GM21576 (cell line): ENCODE measurements around the gene TRRAP.
"Not testable (repeated sequence)": the region's sequence is repeated elsewhere in the genome, so short reads cannot be mapped to it uniquely, and the experiment has no call there.

Experiments used
- ATAC-seq: cut with Tn5 transposase; IDR thresholded peaks from one replicate; pipeline ENCODE4 v1.9.1; 2021; ENCODE audit warnings: mild to moderate bottlenecking, moderate library complexity; ENCODE audit not compliant: unreplicated experiment

Gene TRRAP

DNA sequence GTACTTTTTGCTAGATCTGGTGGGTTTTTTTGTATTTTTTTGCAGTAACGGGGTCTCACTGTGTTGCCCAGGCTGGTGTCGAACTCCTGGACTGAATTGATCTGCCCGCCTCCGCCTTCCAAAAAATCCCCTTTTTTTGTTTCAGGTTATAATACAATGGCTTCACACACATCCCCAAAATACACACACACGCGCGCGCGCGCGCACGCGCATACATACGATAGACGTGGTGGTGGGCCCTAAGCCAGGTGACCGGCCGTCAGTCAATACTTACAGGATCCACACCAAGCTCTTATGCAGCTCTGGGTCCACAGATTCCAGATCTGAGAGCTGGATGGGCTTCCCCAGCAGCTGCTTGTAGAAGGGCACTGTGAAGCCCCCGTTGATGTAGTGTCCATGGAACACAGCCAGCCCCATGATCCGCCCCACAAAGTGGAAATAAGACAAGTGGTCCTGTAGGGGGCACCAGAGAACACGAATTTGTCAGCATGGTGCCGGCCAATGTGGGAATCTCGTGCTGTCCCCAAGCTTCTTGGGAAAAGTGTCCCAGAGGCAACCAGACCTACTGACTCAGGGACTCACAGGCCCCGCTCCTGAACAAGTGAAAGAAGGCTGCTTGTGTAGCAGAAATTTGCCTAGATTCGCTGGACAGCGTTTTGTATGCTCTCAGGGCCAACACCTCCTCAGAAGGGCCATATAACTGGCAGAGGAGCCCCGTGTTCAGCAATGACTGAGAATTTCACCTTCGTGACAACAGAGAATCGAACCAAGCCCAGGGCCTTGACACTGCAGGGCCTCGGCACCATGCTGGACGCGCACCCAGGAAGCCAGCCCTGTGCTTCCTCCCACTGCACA is 162.0 kb downstream of the TRRAP start:
- ATAC-seq: no peak

DNA sequence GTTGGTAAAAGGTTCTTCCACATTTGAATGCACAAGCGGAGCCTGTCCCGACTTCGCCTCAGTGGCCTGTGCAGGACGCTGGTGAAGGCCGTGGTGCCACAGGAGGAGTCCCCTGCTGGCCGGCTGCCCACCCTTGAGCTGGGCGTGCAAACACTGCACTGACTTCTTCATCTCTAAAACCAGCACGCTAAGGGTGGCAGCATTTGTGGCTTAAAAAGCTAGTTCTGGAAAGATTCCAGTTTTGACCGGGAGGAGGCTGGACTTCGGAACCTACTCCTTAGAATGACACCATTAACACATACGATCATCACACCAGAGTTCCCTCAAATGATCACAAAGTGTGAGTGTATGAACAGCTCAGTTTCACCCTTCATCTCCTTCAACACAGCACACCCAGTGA is 163.2 kb downstream of the TRRAP start:
- ATAC-seq: no peak

DNA sequence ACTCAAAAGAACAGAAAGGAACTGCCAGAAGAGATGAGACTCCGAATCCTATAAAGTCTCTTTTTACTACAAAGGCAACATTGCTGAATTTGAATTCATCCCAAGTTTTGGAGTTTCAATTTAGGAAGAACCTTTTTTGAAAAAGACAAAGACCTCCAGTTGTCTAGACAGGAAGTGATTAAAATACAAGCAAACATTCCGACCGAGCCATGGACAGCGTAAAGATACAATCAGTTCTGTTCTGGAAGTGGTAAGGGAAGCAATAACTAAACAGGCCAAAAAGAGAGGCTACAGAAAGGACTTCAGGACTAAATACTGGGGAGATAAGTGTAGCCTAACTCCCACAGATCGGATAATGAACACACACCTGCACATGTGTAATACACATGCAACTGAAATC is 164.6 kb downstream of the TRRAP start:
- ATAC-seq: no peak

DNA sequence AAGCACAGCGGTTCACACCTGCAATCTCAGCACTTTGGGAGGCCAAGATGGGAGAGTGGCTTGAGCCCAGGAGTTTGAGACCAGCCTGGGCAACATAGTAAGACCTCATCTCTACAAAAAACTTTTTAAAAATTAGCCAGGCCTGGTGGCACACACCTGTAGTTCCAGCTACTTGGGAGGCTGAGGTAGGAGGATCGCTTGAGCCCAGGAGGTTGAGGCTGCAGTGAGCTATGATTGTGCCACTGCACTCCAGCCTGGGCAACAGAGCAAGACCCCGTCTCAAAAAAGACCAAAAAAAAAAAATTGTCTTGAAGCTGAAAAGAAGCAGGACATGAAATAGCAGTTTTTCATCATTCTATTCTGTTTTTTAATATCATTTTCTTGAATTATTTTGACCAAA is 166.5 kb downstream of the TRRAP start:
- not testable (repeated sequence) for ATAC-seq

DNA sequence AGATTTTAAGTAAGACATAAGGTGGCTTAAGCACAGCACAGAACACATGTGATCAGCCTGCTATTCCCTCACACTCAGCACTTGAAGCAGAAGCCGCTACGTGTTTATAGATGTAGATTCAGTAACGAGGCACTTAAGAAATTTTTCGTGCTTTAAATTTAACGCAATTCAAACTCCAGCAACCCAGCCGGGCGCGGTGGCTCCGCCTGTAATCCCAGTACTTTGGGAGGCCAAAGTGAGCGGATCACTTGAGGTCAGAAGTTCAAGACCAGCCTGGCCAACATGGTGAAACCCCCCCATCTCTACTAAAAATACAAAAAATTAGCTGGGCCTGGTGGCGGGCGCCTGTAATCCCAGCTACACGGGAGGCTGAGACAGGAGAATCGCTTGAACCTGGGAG is 167.9 kb downstream of the TRRAP start:
- not testable (repeated sequence) for ATAC-seq

DNA sequence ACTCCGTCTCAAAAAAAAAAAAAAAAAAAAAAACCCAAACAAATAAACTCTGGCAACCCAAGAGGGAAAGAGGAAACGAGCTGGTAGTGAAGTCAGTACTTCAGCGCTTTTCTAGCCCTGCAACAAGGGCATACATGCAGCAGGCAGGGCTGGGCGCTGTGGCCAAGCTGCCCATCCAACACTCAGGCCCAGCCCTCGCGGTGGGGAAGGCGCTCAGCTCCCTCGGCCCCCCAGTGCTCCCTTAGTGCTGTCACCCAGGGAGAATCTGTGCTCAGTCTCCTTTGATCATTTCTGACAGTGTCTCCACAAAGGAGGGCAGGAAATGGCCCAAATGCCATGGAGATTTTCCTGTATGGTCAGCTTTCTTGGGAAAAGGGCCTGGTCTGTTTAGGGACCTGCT is 168.4 kb downstream of the TRRAP start:
- no peak for ATAC-seq

DNA sequence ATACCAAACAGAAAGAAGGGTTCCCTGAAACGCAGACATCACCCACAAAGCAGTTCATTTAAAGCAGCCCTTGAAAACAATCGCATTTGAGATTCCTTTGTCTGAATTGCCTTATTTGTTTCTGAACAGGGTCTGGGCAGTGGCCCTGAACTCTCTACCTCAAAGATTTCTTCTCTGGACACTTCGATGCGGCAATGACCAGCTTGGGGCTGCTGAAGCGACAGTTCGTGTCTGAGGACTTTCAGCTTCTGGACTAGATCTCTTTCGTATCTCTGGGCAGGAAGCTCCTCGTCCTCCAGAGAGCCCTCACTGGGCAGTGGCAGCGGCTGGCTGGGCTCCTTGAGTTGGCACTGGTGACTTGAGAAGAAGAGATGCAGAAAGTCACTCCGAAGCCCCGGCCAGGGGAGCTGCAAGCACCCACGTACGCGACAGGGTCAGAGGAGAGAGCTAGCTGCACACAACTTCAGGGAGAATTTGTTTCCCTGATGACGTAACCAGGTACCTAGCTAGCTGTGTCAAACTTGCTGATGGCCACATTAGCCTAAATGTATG is 169.3 kb downstream of the TRRAP start:
- ATAC-seq: no peak

DNA sequence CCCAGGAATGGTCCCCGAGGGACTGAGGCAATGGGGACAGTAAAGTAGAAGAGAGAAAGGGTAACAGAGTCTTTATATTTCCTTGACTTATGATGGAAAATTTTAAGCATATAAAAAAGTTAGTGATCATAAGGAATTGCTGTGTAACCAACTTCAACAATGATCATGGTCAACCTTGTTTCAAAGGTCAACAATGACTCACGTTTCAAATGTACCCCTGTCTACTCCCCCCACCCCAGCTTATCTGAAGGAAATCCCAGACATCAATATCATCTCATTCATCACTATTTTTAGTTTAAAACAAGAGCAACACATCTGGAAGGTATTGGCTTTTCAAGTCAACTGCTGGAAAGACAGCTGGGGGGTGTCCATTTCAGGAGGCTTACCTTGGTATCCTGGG is 172.6 kb downstream of the TRRAP start:
- ATAC-seq: no peak

DNA sequence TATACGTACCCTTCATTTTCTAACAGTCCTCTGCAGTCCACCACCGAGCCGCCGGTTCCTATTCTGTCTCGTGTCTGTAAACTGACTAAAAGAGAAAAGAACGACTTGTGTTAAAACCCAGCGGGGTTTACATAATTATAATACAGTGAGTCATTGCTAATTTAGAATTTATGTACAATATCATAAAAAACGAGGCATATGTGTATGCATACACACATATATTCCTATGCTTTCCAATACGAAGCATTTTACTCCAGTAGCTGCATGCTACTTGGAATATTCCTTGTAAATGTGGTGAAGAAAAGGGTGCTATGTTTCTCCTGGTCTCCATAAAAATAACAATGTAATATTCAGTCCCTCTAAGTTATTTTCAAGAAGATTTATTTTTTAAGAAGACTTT is 176.4 kb downstream of the TRRAP start:
- no peak for ATAC-seq

DNA sequence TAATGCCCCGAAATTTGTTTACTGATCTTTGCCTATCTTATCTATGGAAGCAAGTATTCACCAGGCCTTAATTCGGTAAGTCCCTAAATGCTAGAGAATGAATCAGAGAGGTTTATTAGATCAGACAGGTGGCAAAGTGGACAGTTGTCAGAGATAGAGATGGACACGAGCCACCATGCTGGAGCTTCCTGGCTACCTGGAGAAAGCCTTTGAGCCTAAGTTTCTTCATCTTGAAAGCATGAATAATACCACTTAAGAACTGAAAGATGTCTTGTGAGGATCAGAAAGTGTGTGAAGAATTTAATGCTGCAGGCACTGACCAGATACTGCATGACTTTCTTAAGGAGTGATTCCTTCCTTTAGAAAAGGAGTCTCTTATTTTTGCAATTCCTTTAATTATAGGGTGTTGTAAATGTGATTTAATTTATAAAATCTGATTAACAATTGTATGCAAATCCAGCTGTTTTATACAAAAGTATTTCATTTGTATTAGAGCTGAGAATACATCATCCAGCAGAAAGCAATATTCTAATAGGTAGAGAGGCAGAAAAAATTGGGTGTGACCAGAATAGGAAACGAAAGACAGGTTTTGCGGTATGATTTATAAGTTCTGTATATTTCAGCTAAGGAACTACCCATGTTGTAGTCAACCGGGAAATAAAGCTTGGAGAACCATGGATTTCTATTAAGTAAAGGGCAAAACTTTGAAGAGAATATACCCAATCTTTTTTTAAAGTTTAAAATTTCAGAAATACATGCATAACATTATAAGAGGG is 182.9 kb downstream of the TRRAP start:
- ATAC-seq: no peak
